Peyer's patch (tissue), 4 donors: ENCODE results near the gene FAM8A1.

Experiments used
- POLR2A ChIP-seq, 2 donors: fragments of 450-650 bp; IDR thresholded peaks; one replicate each; pipeline ENCODE4 v1.5.1; 2017; ENCODE audit warnings: antibody characterized with exemption in 2 of 2, mild to moderate bottlenecking in 2 of 2, moderate library complexity in 2 of 2
- TF ChIP-seq, protein P1 (sequence below), 6 experiments: fragments of 450-650 bp in 4 of 6; fragments of 200-600 bp in 2 of 6; sonication (generic) in 1 of 6; IDR thresholded peaks; one replicate each; pipeline ENCODE4 v1.5.1; 2017 to 2019; ENCODE audit warnings: antibody characterized with exemption in 6 of 6, mild to moderate bottlenecking in 3 of 6, moderate library complexity in 1 of 6

DNA sequence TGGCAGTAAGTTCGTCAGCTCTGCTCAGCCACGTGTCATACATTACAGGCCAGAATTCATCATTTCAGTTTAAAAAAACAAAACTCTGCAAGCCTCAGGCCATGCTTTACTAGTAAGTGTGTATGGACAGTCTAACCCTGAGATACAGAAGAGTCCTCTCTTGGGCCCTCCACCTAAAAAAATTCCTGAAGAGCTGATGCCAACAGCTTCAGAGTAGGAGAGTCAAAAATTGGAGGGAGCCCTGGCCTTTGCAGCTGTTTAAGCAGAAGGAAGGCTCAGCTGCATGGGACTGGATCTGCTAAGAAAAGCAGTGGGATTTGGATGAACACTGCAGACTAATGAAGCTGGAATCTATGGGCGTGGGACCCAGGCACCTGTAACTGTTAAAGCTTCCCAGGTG is 47.2 kb upstream of the FAM8A1 start:
- TF ChIP-seq POLR2A (IDR thresholded peaks at IDR 0.05), result no peak
- TF ChIP-seq, protein P1, sequence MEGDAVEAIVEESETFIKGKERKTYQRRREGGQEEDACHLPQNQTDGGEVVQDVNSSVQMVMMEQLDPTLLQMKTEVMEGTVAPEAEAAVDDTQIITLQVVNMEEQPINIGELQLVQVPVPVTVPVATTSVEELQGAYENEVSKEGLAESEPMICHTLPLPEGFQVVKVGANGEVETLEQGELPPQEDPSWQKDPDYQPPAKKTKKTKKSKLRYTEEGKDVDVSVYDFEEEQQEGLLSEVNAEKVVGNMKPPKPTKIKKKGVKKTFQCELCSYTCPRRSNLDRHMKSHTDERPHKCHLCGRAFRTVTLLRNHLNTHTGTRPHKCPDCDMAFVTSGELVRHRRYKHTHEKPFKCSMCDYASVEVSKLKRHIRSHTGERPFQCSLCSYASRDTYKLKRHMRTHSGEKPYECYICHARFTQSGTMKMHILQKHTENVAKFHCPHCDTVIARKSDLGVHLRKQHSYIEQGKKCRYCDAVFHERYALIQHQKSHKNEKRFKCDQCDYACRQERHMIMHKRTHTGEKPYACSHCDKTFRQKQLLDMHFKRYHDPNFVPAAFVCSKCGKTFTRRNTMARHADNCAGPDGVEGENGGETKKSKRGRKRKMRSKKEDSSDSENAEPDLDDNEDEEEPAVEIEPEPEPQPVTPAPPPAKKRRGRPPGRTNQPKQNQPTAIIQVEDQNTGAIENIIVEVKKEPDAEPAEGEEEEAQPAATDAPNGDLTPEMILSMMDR (IDR thresholded peaks at IDR 0.05), result no peak
